DOHH2 (cell line): Measurements from ENCODE around the gene FUT4.
"Not testable (repeated sequence)": the region's sequence is repeated elsewhere in the genome, so short reads cannot be mapped to it uniquely, and the experiment has no call there.

Experiments
- EZH2phosphoT487 ChIP-seq: fragments of 200-600 bp; sonication (generic); IDR thresholded peaks from 2 replicates; pipeline ENCODE4 v1.6.1; 2017; ENCODE audit warnings: borderline replicate concordance, mild to moderate bottlenecking, antibody characterized with exemption, low read length, moderate library complexity, mixed read lengths
- TF ChIP-seq, protein P1 (sequence below): fragments of 200-600 bp; sonication (generic); IDR thresholded peaks from one replicate; pipeline ENCODE4 v1.5.1; 2014; ENCODE audit warnings: antibody characterized with exemption, mild to moderate bottlenecking, low read depth, low read length; ENCODE audit not compliant: poor library complexity, severe bottlenecking

DNA sequence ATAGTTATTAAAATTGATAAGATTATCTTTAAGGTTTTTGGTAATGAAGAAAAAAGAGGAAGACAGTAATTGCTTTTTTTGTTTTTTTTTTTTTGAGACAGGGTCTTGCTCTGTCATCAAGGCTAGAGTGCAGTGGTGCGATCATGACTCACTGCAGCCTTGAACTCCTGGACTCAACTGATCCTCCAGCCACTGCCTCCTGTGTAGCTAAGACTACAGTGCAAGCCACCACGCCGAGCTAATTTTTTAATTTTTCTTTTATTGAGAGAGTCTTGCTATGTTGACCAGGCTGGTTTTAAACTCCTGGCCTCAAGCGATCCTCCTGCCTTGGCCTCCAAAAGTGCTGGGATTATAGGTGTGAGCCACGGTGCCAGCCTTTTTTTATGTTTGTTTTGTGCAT, 37.2 kb upstream of the FUT4 start:
- TF ChIP-seq, protein P1, sequence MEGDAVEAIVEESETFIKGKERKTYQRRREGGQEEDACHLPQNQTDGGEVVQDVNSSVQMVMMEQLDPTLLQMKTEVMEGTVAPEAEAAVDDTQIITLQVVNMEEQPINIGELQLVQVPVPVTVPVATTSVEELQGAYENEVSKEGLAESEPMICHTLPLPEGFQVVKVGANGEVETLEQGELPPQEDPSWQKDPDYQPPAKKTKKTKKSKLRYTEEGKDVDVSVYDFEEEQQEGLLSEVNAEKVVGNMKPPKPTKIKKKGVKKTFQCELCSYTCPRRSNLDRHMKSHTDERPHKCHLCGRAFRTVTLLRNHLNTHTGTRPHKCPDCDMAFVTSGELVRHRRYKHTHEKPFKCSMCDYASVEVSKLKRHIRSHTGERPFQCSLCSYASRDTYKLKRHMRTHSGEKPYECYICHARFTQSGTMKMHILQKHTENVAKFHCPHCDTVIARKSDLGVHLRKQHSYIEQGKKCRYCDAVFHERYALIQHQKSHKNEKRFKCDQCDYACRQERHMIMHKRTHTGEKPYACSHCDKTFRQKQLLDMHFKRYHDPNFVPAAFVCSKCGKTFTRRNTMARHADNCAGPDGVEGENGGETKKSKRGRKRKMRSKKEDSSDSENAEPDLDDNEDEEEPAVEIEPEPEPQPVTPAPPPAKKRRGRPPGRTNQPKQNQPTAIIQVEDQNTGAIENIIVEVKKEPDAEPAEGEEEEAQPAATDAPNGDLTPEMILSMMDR: not testable (repeated sequence)
- TF ChIP-seq EZH2phosphoT487: not testable (repeated sequence)
